Bronchial epithelial cell (primary cell): Measurements from ENCODE around the gene SSBP3. TPM values are rescaled to one million over a fixed set of nuclear protein-coding genes. Genes with fewer than 3 reads are reported as not detected.

ENCODE experiments used
- DNase-seq: peaks from one replicate; pipeline ENCODE4 v3.0.0-alpha.2; 2010; ENCODE audit warnings: low read depth
- FAIRE-seq: peaks from 2 replicates; lab custom pipeline; 2011; peaks lifted over from hg19 to GRCh38; lab: Jason Lieb, UNC
- H3K27me3 ChIP-seq: 2 replicates; pipeline ENCODE4 v1.5.1; 2011; ENCODE audit warnings: low read length; ENCODE audit not compliant: control insufficient read depth, insufficient read depth
- H3K36me3 ChIP-seq: 2 replicates; pipeline ENCODE4 v1.5.1; 2011; ENCODE audit warnings: low read length; ENCODE audit not compliant: control insufficient read depth, insufficient read depth
- H3K4me3 ChIP-seq: 2 replicates; pipeline ENCODE4 v1.5.1; 2011; ENCODE audit warnings: mild to moderate bottlenecking, low read depth, low read length, control low read depth
- total RNA-seq: library from RNA; depleted of rRNA; stranded (reverse); fragments of >200 nt; gene quantifications from 2 replicates; pipeline ENCODE4 v1.2.1, GENCODE V29; 2014
- TF ChIP-seq, protein P1 (sequence below): IDR thresholded peaks from 2 replicates; pipeline ENCODE4 v1.5.1; 2011; ENCODE audit warnings: mild to moderate bottlenecking, moderate library complexity, low read length, control low read depth, inconsistent platforms; ENCODE audit not compliant: insufficient read depth, severe bottlenecking

Gene SSBP3
- total RNA-seq, 1 donor from 2014 or later = 3.7 TPM

GRCh38 chr1:54178296-54179070, 227.7 kb downstream of the SSBP3 start:
- no peak for FAIRE-seq

GRCh38 chr1:54177726-54178125, 228.5 kb downstream of the SSBP3 start:
- FAIRE-seq (no peak), DNase-seq (no peak)
- Histone ChIP-seq H3K27me3 (no peaks in the 10 kb centered on the region), H3K36me3 (no peaks in the 10 kb centered on the region), H3K4me3 (no peak overlapping the region)
- TF ChIP-seq, protein P1, sequence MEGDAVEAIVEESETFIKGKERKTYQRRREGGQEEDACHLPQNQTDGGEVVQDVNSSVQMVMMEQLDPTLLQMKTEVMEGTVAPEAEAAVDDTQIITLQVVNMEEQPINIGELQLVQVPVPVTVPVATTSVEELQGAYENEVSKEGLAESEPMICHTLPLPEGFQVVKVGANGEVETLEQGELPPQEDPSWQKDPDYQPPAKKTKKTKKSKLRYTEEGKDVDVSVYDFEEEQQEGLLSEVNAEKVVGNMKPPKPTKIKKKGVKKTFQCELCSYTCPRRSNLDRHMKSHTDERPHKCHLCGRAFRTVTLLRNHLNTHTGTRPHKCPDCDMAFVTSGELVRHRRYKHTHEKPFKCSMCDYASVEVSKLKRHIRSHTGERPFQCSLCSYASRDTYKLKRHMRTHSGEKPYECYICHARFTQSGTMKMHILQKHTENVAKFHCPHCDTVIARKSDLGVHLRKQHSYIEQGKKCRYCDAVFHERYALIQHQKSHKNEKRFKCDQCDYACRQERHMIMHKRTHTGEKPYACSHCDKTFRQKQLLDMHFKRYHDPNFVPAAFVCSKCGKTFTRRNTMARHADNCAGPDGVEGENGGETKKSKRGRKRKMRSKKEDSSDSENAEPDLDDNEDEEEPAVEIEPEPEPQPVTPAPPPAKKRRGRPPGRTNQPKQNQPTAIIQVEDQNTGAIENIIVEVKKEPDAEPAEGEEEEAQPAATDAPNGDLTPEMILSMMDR = no peak

More at GRCh38 chr1:54178296-54179070, 227.7 kb downstream of the SSBP3 start:
- Histone ChIP-seq H3K27me3 (no peaks in the 10 kb centered on the region), H3K36me3 (no peaks in the 10 kb centered on the region), H3K4me3 (no peak overlapping the region)
- TF ChIP-seq, protein P1 = no peak
- DNase-seq = no peak

GRCh38 chr1:54176621-54177327, 229.4 kb downstream of the SSBP3 start:
- TF ChIP-seq, protein P1 = no peak
- no peaks in the 10 kb centered on the region for H3K27me3 ChIP-seq
- no peak overlapping the region for H3K4me3 ChIP-seq
- no peaks in the 10 kb centered on the region for H3K36me3 ChIP-seq
- DNase-seq = no peak
- FAIRE-seq = peak; percentile 23

Other genes with a start within 250 kb of the SSBP3 start
- gene CYB5RL, start 206.4 kb downstream of the SSBP3 start, total RNA-seq = 2.7 and 3.9 TPM in 2 replicates
- gene MRPL37, start 206.2 kb downstream of the SSBP3 start, total RNA-seq = 42.6 and 52.7 TPM in 2 replicates
- gene ACOT11, start 141.8 kb upstream of the SSBP3 start, total RNA-seq = 3.4 and 6.0 TPM in 2 replicates
- not detected in 2 replicates for gene FAM151A, start 217.1 kb upstream of the SSBP3 start, total RNA-seq
- gene MROH7, start 235.4 kb upstream of the SSBP3 start, total RNA-seq = under 0.01 and 0.13 TPM in 2 replicates